GM23338 (cell line): ENCODE measurements around the gene PLCL1.

ENCODE experiments used
- CREB1 ChIP-seq: fragments of 250-450 bp; sonication (Bioruptor Pico); IDR thresholded peaks from 2 replicates; pipeline ENCODE4 v1.5.0; 2020; ENCODE audit warnings: low read depth, mild to moderate bottlenecking, moderate library complexity
- EZH2 ChIP-seq: fragments of 200-600 bp; sonication (generic); IDR thresholded peaks from one replicate; pipeline ENCODE4 v1.8.0; 2017; ENCODE audit warnings: antibody characterized with exemption, mild to moderate bottlenecking, low read depth; ENCODE audit not compliant: unreplicated experiment
- EZH2phosphoT487 ChIP-seq: fragments of 200-600 bp; sonication (generic); IDR thresholded peaks from one replicate; pipeline ENCODE4 v1.8.1; 2018; ENCODE audit warnings: antibody characterized with exemption; ENCODE audit not compliant: unreplicated experiment
- NANOG ChIP-seq: IDR thresholded peaks from 2 replicates; pipeline ENCODE4 v1.6.1; 2016; ENCODE audit warnings: antibody characterized with exemption, borderline replicate concordance
- POLR2AphosphoS5 ChIP-seq: IDR thresholded peaks from 2 replicates; pipeline ENCODE4 v1.6.1; 2016; ENCODE audit warnings: antibody characterized with exemption, low read depth
- ZNF462 ChIP-seq: fragments of 250-450 bp; sonication (Bioruptor Pico); IDR thresholded peaks from 2 replicates; pipeline ENCODE4 v1.5.0; 2020; ENCODE audit warnings: mild to moderate bottlenecking, moderate library complexity
- TF ChIP-seq, protein P1 (sequence below), 2 experiments: fragments of 200-600 bp in 1 of 2; sonication (generic) in 1 of 2; conservative IDR thresholded peaks; 2 replicates each; pipeline versions ENCODE4 v1.5.1 to v1.6.1; 2016 to 2017; ENCODE audit warnings: antibody characterized with exemption in 2 of 2, low read depth in 2 of 2, mild to moderate bottlenecking in 2 of 2, moderate library complexity in 1 of 2

DNA sequence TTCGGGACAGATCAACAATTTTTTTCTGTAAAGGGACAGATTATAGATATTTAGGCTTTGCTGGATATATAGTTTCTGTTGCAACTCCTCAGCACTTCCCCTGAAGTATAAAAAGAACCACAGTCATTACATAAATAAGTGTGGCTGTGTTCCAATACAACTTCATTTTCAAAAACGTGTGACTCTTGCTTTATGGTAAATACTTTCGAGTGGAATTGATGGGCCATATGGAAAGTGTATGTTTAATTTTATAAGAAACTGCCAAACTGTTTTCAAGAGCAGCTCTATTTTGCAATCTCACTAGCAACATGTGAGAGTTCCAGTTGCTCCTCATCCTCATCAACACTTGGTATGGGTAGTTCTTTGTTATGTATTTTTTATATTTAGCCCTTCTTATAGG, 370.9 kb downstream of the PLCL1 start:
- no peak for TF ChIP-seq POLR2AphosphoS5
- TF ChIP-seq, protein P1, sequence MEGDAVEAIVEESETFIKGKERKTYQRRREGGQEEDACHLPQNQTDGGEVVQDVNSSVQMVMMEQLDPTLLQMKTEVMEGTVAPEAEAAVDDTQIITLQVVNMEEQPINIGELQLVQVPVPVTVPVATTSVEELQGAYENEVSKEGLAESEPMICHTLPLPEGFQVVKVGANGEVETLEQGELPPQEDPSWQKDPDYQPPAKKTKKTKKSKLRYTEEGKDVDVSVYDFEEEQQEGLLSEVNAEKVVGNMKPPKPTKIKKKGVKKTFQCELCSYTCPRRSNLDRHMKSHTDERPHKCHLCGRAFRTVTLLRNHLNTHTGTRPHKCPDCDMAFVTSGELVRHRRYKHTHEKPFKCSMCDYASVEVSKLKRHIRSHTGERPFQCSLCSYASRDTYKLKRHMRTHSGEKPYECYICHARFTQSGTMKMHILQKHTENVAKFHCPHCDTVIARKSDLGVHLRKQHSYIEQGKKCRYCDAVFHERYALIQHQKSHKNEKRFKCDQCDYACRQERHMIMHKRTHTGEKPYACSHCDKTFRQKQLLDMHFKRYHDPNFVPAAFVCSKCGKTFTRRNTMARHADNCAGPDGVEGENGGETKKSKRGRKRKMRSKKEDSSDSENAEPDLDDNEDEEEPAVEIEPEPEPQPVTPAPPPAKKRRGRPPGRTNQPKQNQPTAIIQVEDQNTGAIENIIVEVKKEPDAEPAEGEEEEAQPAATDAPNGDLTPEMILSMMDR (conservative IDR thresholded peaks at IDR 0.05; ENCODE audit: low read depth in 2 of 2) = no peak
- TF ChIP-seq EZH2phosphoT487 = no peak
- no peak for TF ChIP-seq EZH2
- TF ChIP-seq CREB1 (CRISPR knock-in tag) = no peak
- TF ChIP-seq ZNF462 (CRISPR knock-in tag) = no peak
- TF ChIP-seq NANOG = no peak
